Prostate gland (tissue), 2 donors: ENCODE data around the gene UNC93A.

Experiments used
- POLR2A ChIP-seq: fragments of 450-650 bp; IDR thresholded peaks from one replicate; pipeline ENCODE4 v1.6.1; 2016; ENCODE audit warnings: antibody characterized with exemption, mild to moderate bottlenecking
- TF ChIP-seq, protein P1 (sequence below), 4 experiments: fragments of 200-600 bp in 2 of 4; fragments of 450-650 bp in 2 of 4; sonication (generic) in 2 of 4; IDR thresholded peaks; 1 replicate in 3 of 4; 2 replicates in 1 of 4; pipeline ENCODE4 v1.5.1; 2016 to 2019; ENCODE audit warnings: antibody characterized with exemption in 4 of 4, mild to moderate bottlenecking in 2 of 4, moderate library complexity in 2 of 4

DNA sequence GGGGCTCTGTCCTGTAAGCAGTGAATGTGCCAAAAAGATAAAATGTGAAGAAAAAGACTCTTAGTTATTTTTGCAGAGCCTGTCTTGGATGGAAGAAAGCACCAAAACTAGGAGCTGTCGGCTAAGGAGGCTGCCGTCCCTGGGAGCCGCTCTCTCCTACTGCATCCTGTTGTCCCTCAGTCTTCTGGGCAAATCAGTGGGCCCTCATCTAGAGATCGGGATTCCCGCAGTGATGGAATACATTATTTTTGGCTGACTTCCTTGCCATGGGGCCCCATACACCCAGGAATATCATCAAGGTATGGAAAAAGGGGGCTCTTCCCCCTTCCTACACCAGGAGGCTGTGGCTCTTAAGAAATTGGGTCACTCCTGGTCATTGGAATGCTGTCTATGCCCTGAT is 37.0 kb downstream of the UNC93A start:
- TF ChIP-seq POLR2A, result no peak
- TF ChIP-seq, protein P1, sequence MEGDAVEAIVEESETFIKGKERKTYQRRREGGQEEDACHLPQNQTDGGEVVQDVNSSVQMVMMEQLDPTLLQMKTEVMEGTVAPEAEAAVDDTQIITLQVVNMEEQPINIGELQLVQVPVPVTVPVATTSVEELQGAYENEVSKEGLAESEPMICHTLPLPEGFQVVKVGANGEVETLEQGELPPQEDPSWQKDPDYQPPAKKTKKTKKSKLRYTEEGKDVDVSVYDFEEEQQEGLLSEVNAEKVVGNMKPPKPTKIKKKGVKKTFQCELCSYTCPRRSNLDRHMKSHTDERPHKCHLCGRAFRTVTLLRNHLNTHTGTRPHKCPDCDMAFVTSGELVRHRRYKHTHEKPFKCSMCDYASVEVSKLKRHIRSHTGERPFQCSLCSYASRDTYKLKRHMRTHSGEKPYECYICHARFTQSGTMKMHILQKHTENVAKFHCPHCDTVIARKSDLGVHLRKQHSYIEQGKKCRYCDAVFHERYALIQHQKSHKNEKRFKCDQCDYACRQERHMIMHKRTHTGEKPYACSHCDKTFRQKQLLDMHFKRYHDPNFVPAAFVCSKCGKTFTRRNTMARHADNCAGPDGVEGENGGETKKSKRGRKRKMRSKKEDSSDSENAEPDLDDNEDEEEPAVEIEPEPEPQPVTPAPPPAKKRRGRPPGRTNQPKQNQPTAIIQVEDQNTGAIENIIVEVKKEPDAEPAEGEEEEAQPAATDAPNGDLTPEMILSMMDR (IDR thresholded peaks at IDR 0.05), result no peak
